Measurements from ENCODE around the gene NKG7. TPM values are rescaled to one million over a fixed set of nuclear protein-coding genes. Genes with fewer than 3 reads are reported as not detected.
A peak's percentile ranks its signal among the peaks of the same experiment; 100 is the strongest.
"Not testable (repeated sequence)": the region's sequence is repeated elsewhere in the genome, so short reads cannot be mapped to it uniquely, and the experiment has no call there.

NKG7 gene
- total RNA-seq, 2 experiments from 2014 or later = 92.1 to 125 TPM

- POLR2A ChIA-PET = no interaction called here
- CTCF ChIA-PET = no interaction called here
- peaks cover 4% of the 10 kb centered on the region for H3K4me1 Mint-ChIP-seq
- H3K27ac Mint-ChIP-seq = no peak overlapping the region
- intact Hi-C loops (cut with DNase I, micrococcal nuclease) = no loop called here
- H3K27me3 Mint-ChIP-seq = no peaks in the 10 kb centered on the region
- ATAC-seq (no peak), DNase-seq (no peak)
- H3K4me3 Mint-ChIP-seq = no peak overlapping the region
- no peaks in the 10 kb centered on the region for H3K9me3 Mint-ChIP-seq (ENCODE audit: low read depth)
- no peaks in the 10 kb centered on the region for H3K36me3 Mint-ChIP-seq (ENCODE audit: low read depth)
These were observed 38.7 kb upstream of the NKG7 start for GRCh38 chr19:51410950-51411748.

DNA sequence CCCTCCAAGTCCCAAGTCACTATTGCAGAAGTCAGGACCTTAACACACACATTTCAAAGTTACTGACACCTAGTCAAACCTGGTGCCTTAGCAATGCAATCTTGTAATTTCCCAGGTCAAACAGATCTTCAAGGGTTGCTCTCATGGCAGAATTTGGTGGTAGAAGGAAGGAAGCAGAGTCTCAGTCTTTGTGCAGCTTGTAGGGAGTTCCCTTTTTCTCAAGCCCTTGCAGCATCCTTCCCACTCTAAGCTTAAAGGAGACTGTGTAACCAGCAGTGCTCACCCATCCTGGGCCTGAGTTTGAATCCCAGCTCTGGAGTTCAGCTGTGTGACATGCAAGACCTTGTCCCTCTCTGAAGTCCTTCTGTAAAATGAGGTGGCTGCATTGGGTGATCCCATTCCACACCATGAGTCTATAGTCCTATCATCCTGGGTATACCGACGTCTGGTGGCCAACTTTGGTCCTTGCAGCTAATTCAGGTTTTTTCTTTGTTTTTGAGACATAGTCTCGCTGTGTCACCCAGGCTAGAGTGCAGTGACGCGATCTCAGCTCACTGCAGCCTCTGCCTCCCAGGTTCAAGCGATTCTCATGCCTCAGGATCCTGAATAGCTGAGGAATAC is 35.2 kb upstream of the NKG7 start:
- H3K27ac Mint-ChIP-seq = no peak overlapping the region
- H3K4me1 Mint-ChIP-seq = peaks cover 4% of the 10 kb centered on the region
- peak; percentile 53 for DNase-seq
- no peaks in the 10 kb centered on the region for H3K9me3 Mint-ChIP-seq (ENCODE audit: low read depth)
- CTCF ChIA-PET = interaction anchor here (0.6 to 2.3 kb wide), 12 partner anchors 9 to 249 kb away, joined by 3 to 8 read pairs (median 4); no protein-coding TSS in a partner anchor
- intact Hi-C loops (cut with DNase I, micrococcal nuclease) = loop anchor here in 1 of 2 experiments (1.0 kb wide), 1 partner anchor 68 kb away; no protein-coding TSS in a partner anchor
- POLR2A ChIA-PET = no interaction called here
- ATAC-seq = peak; percentile 89
- peaks cover 16% of the 10 kb centered on the region for H3K36me3 Mint-ChIP-seq (ENCODE audit: low read depth)
- H3K27me3 Mint-ChIP-seq = no peaks in the 10 kb centered on the region
- H3K4me3 Mint-ChIP-seq = no peak overlapping the region

- Mint-ChIP-seq H3K36me3 (ENCODE audit: low read depth) (peaks cover 38% of the 10 kb centered on the region), H3K4me3 (no peak overlapping the region), H3K27ac (no peak overlapping the region), H3K4me1 (peaks cover 9% of the 10 kb centered on the region), H3K27me3 (no peaks in the 10 kb centered on the region), H3K9me3 (ENCODE audit: low read depth) (peaks cover 12% of the 10 kb centered on the region)
- ChIA-PET POLR2A (no interaction called here), CTCF (no interaction called here)
- intact Hi-C loops (cut with DNase I, micrococcal nuclease) = no loop called here
- no peak for ATAC-seq
- no peak for DNase-seq
These were observed 29.7 kb upstream of the NKG7 start for GRCh38 chr19:51402117-51402516.

- peaks cover 48% of the 10 kb centered on the region for H3K36me3 Mint-ChIP-seq (ENCODE audit: low read depth)
- peaks cover 12% of the 10 kb centered on the region for H3K9me3 Mint-ChIP-seq (ENCODE audit: low read depth)
- intact Hi-C loops (cut with DNase I, micrococcal nuclease) = loop anchor here in 1 of 2 experiments (10.0 kb wide), 1 partner anchor 585 kb away; no protein-coding TSS in a partner anchor
- ATAC-seq, DNase-seq, H3K4me3 Mint-ChIP-seq, POLR2A ChIA-PET, H3K27ac Mint-ChIP-seq, H3K27me3 Mint-ChIP-seq: not testable (repeated sequence)
- H3K4me1 Mint-ChIP-seq = peaks cover 22% of the 10 kb centered on the region
- CTCF ChIA-PET = interaction anchor here (1.4 to 5.2 kb wide), 4 partner anchors 18 to 60 kb away, joined by 4 to 26 read pairs (median 11); partner anchors contain the start of gene SIGLEC10
These were observed 27.5 kb upstream of the NKG7 start for GRCh38 chr19:51399936-51400335.

GRCh38 chr19:51399231-51399630 is 26.8 kb upstream of the NKG7 start:
- DNase-seq (no peak), ATAC-seq (no peak)
- H3K4me3 Mint-ChIP-seq = no peak overlapping the region
- H3K4me1 Mint-ChIP-seq = peaks cover 24% of the 10 kb centered on the region
- peaks cover 12% of the 10 kb centered on the region for H3K9me3 Mint-ChIP-seq (ENCODE audit: low read depth)
- H3K36me3 Mint-ChIP-seq (ENCODE audit: low read depth) = peaks cover 51% of the 10 kb centered on the region
- H3K27me3 Mint-ChIP-seq = no peaks in the 10 kb centered on the region
- CTCF ChIA-PET = interaction anchor here (1.2 to 5.2 kb wide), 9 partner anchors 8 to 486 kb away, joined by 3 to 26 read pairs (median 6); partner anchors contain the start of gene SIGLEC10
- no peak overlapping the region for H3K27ac Mint-ChIP-seq
- POLR2A ChIA-PET = no interaction called here
- intact Hi-C loops (cut with DNase I, micrococcal nuclease) = loop anchor here in 1 of 2 experiments (10.0 kb wide), 1 partner anchor 584 kb away; no protein-coding TSS in a partner anchor

DNA sequence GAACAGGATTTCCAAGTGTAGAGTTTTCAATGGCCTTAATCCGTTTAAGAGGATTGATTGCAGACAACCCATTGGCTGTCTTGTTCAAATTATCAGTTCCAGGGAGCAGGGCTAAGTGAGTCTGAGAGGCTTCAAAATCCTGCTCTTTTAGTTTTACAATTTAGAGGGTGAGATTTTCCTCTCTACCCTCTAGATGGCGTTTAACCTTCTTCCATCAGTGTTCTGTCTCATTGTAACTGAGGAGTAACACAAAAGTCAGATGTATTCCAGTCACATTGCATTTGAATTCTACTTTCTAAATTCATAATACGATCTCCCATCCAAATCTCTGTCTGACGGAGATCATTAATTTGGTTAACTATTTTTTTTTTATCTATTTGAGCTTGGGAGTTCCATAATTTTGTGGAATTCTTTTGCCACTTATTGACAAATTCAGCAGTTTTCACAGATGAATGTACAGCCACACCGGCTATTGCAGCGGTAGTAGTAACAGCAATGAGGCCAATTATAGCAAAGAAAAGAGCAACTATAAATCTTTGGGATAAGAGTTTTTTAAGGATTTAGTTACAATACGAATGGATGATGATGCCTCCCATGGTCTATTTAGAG is 25.7 kb upstream of the NKG7 start:
- no peak for DNase-seq
- ChIA-PET POLR2A (no interaction called here), CTCF (interaction anchor here (0.7 to 5.2 kb wide), 16 partner anchors 9 to 487 kb away, joined by 3 to 26 read pairs (median 4); partner anchors contain the start of gene SIGLEC10)
- H3K4me3 Mint-ChIP-seq = no peak overlapping the region
- H3K27ac Mint-ChIP-seq = no peak overlapping the region
- H3K36me3 Mint-ChIP-seq (ENCODE audit: low read depth) = peaks cover 44% of the 10 kb centered on the region
- H3K27me3 Mint-ChIP-seq = no peaks in the 10 kb centered on the region
- ATAC-seq = no peak
- H3K4me1 Mint-ChIP-seq = peaks cover 30% of the 10 kb centered on the region
- intact Hi-C loops (cut with DNase I, micrococcal nuclease) = loop anchor here in 1 of 2 experiments (1.0 to 10.0 kb wide), 2 partner anchors 259 to 583 kb away; no protein-coding TSS in a partner anchor
- H3K9me3 Mint-ChIP-seq (ENCODE audit: low read depth) = peaks cover 12% of the 10 kb centered on the region

GRCh38 chr19:51397453-51397852 is 25.0 kb upstream of the NKG7 start:
- H3K4me3 Mint-ChIP-seq, ATAC-seq, DNase-seq, POLR2A ChIA-PET, H3K27me3 Mint-ChIP-seq, H3K27ac Mint-ChIP-seq: not testable (repeated sequence)
- Mint-ChIP-seq H3K36me3 (ENCODE audit: low read depth) (peaks cover 38% of the 10 kb centered on the region), H3K9me3 (ENCODE audit: low read depth) (peaks cover 11% of the 10 kb centered on the region), H3K4me1 (peaks cover 37% of the 10 kb centered on the region)
- intact Hi-C loops (cut with DNase I, micrococcal nuclease) = loop anchor here in 1 of 2 experiments (10.0 kb wide), 1 partner anchor 583 kb away; no protein-coding TSS in a partner anchor
- CTCF ChIA-PET = interaction anchor here (0.6 to 5.2 kb wide), 15 partner anchors 20 to 257 kb away, joined by 3 to 26 read pairs (median 3); partner anchors contain the start of genes NKG7 and SIGLEC10

GRCh38 chr19:51396175-51396574 is 23.7 kb upstream of the NKG7 start:
- H3K27me3 Mint-ChIP-seq = no peaks in the 10 kb centered on the region
- intact Hi-C loops (cut with DNase I, micrococcal nuclease) = loop anchor here in 1 of 2 experiments (10.0 kb wide), 1 partner anchor 581 kb away; no protein-coding TSS in a partner anchor
- peak overlapping the region; percentile 47 for H3K27ac Mint-ChIP-seq
- ATAC-seq = no peak
- peaks cover 41% of the 10 kb centered on the region for H3K4me1 Mint-ChIP-seq
- H3K36me3 Mint-ChIP-seq (ENCODE audit: low read depth) = peaks cover 29% of the 10 kb centered on the region
- H3K4me3 Mint-ChIP-seq = peak overlapping the region; percentile 91
- DNase-seq = no peak
- ChIA-PET CTCF (interaction anchor here (0.7 to 5.2 kb wide), 10 partner anchors 11 to 265 kb away, joined by 3 to 26 read pairs (median 4); no protein-coding TSS in a partner anchor), POLR2A (interaction anchor here (0.7 to 1.2 kb wide), 3 partner anchors 30 to 1184 kb away, joined by 3 to 9 read pairs (median 5); partner anchors contain the start of gene ETFB)
- H3K9me3 Mint-ChIP-seq (ENCODE audit: low read depth) = peaks cover 2% of the 10 kb centered on the region

DNA sequence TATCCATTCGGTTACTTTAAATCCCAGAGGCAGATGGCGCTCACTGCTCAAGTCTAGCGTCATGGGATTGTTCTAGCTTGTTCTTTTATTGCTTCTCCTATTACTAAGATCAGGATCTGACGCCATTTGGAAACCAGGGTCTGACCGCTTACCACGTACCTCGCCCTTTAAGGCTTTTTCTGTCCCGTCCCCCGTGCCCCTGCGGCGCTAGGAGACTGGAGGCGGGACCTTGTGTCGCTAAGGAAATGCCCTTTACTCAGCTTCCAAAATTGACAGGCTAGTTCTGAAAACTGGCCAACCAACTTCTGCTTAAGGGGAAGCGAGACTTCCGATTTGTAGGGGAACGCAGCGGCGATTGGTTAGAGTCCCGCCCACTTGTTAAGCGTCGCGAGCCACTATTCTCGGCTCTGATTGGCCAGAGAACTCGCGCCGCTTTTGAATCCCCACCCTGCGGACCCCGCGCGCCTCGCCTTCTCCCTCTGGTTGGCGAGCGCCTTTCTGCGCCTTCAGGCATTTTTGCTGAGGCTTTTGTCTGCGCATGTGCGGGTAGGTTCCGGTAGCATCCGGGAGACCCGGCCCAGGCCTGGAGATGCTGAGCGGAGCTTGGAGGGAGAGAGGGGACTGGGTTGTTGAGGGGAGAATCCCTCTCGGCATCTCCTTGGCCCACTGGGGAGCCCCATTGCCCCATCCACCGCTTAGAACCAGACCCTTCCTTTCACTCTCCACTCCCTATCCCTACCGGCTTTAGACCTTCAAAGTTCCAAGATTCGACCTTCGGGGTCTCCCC is 21.8 kb upstream of the NKG7 start:
- Mint-ChIP-seq H3K4me3 (peak overlapping the region; percentile 91), H3K27ac (peak overlapping the region; percentile 96), H3K4me1 (peaks cover 44% of the 10 kb centered on the region), H3K36me3 (ENCODE audit: low read depth) (peaks cover 25% of the 10 kb centered on the region), H3K9me3 (ENCODE audit: low read depth) (no peaks in the 10 kb centered on the region), H3K27me3 (no peaks in the 10 kb centered on the region)
- intact Hi-C loops (cut with DNase I, micrococcal nuclease) = loop anchor here (1.0 to 10.0 kb wide), 14 partner anchors 21 to 883 kb away; partner anchors contain the start of genes CTU1 (in 1 of the 2), JOSD2 (in 1 of the 2) and SIGLEC10 (in 1 of the 2)
- ChIA-PET POLR2A (interaction anchor here (1.1 to 2.5 kb wide), 6 partner anchors 16 to 171 kb away, joined by 3 to 11 read pairs (median 4); partner anchors contain the start of genes CLDND2 and NKG7), CTCF (interaction anchor here (0.5 to 2.5 kb wide), 17 partner anchors 13 to 275 kb away, joined by 3 to 21 read pairs (median 3); partner anchors contain the start of gene VSIG10L)
- ATAC-seq = peak; percentile 88
- peak; percentile 99 for DNase-seq

DNA sequence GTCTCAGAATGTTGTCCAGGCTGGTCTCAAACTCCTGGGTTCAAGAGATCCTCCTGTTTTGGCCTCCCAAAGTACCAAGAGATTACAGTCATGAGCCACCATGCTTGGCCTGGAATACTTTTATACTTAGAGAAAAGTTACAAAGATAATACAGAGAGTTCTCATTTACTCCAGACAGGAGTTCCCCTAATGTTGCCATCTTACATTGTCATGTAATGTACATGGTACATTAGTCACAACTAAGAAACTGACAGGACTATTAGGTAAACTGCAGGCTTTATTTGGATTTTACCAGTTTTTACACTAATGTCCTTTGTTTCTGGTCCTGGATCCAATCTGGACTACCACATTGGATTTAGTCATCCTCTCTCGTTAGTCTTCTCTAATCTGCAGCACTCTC is 20.2 kb upstream of the NKG7 start:
- Mint-ChIP-seq H3K36me3 (ENCODE audit: low read depth) (peaks cover 20% of the 10 kb centered on the region), H3K27ac (peak overlapping the region; percentile 92), H3K9me3 (ENCODE audit: low read depth) (no peaks in the 10 kb centered on the region), H3K4me1 (peaks cover 38% of the 10 kb centered on the region), H3K27me3 (no peaks in the 10 kb centered on the region), H3K4me3 (peak overlapping the region; percentile 14)
- CTCF ChIA-PET = no interaction called here
- DNase-seq (no peak), ATAC-seq (no peak)
- POLR2A ChIA-PET = no interaction called here
- intact Hi-C loops (cut with DNase I, micrococcal nuclease) = loop anchor here in 1 of 2 experiments (10.0 kb wide), 1 partner anchor 578 kb away; no protein-coding TSS in a partner anchor
